GM03348 (cell line): ENCODE measurements around the gene NEDD8.
"Not testable (repeated sequence)": the region's sequence is repeated elsewhere in the genome, so short reads cannot be mapped to it uniquely, and the experiment has no call there.

Experiments used
- DNase-seq: peaks from one replicate; pipeline ENCODE4 v3.0.0; 2012; ENCODE audit warnings: low spot score

The NEDD8 gene

DNA sequence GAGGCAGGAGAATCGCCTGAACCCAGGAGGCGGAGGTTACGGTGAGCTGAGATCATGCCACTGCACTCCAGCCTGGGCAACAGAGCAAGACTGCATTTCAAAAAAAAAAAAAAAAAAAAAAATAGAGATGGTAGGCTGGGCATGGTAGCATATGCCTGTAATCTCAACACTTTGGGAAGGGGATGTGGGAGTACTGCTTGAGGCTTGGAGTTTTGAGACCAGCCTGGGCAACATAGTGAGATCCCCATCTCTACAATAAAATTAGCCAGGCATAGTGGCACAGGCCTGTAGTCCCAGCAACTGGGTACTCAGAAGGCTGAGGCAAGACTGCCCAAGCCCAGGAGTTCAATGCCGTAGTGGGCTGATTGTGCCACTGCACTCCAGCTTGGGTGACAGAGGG is 9.2 kb downstream of the NEDD8 start:
- DNase-seq, result not testable (repeated sequence)

GRCh38 chr14:24219521-24219920 is 12.6 kb downstream of the NEDD8 start:
- DNase-seq, result no peak

DNA sequence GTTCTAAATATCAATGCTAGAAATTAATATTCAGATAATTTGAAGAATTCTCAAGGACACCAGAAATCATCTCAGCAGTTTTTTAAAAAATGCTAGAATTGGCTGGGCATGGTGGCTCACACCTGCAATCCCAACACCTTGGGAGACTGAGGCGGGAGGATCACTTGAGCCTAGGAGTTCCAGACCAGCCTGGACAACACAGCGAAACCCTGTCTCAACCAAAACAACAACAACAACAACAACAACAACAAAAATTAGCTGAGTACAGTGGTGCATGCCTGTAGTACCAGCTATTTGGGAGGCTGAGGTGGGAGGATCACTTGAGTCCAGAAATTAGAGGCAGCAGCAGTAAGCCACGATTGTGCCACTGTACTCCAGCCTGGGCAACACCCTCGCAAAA is 13.1 kb downstream of the NEDD8 start:
- DNase-seq, result no peak

- DNase-seq, result not testable (repeated sequence)
Measured at GRCh38 chr14:24216876-24217275, 15.3 kb downstream of the NEDD8 start.

DNA sequence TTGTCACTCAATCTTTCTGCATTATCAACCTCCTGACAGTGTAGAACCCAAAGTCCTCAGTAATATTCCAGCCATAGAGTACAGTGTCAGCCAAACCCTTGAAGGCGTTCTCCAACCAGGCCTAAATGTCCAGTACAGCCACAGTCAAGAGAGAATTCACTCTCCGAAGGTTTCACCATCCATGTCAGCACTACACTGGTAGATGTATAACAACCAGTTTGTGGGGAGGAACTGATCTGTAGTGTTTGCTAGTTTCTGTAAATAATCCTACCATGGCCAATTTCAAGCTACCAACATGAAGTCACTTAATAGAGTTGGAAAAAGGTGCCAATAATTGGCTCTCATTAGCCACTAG is 15.8 kb downstream of the NEDD8 start:
- DNase-seq, result no peak

DNA sequence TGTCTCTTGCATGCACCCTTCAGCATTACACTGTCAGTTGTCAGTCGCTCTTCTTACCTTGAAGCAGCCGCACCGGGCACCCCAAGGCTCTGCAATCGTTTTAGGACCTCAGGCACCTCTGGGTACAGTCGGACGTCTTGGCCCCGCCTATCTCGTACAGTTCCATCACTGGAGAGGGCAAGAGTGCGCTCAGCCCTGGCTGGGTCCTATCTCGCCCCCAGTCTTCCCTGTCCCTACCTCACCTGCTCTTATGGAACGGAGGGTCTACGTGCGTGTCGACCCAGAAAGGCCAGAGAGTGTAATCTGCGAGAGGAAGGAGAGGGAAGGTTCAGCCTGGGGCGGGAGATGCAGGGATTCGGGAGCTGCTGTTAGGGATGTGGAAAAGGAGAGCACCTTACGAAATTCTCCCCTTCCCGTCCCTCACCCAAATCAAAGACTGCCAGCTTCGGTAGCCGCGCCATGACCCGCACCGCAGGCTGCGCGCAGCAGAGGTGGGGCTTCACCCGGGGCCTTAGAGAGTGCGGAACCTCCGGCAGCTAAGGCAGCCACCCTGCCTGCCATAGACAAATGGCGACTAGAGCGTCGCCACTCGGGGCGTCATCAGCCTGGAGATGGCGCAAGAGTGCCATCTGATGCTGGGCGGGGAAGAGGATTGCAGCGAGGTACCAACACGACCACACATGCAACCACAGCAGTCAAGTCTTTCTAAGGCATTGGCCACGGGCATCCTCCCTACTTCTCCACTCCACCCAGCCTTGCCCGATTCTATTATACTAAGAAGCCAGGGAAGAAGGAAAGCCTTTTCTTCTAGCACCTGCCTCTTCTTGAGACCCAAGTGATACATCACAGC is 16.4 kb downstream of the NEDD8 start, which contains the start of gene MDP1:
TSS of gene MDP1 (minus strand) at position 572 of the 850 bp plus-strand sequence. CDS start at position 461, 111 bp downstream.
- peak; percentile 91 for DNase-seq

DNA sequence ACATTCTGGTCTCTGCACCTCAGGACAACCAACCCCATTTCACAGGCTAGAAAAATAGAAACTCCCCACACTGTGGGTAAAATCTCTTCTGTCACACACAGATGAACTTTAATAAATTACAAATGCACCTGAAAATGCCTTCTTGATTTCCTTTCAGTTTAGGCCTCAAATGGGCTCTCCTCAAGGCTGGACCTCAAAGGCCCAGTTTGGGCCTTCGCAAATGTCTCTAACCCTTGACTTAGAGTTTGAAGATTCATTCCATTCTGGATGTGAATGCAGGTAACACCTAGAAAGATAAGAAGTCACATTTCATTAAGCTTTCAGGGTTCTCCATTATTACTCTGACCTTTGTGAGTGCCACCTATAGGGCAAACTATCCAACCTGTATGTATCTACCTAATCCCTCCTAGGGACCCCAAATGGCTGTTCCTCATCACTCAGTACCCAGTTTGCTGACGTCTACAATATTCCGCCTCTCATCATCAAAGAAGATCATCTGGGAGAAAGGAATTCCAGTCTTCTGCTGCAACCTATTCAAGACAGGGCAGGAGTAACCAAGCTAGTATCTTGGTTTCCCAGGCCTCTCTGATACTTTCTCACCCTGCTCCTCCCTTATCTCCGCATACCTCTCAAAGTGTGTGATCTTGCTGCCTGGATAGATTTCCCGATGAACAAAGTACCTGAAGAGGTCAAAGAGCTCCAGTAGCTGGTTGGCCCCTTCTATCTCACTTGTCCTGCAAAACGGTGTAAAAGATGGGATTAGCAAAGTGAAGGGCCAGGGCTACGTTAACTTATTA is 18.1 kb downstream of the NEDD8 start:
- DNase-seq, result no peak

- peak; percentile 97 for DNase-seq
Measured at GRCh38 chr14:24212924-24213865, 19.0 kb downstream of the NEDD8 start, which contains the start of gene CHMP4A. TSS of gene CHMP4A (minus strand) at chr14:24213488. CDS start at chr14:24213439, 49 bp downstream.

- no peak for DNase-seq
Measured at GRCh38 chr14:24211311-24211710, 20.9 kb downstream of the NEDD8 start.

DNA sequence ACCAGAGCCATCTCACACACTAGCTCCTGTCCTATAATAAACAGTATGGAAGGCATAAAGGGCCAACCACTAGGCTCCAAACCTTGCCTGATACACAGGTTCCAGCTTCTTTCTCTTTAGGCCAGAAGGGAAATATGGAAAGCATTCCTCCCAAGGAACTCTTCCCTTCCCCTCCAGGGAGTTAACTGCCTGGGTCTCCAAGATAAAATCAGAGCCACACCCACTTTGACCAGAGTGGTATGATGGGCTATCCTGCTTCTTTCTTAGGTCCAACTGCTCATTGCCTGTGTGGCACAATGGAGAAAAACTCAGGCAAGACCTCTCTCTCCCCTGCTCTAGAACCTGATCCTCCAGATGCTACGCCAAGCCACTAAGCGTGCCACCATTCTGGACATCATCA is 24.5 kb downstream of the NEDD8 start:
- no peak for DNase-seq

DNA sequence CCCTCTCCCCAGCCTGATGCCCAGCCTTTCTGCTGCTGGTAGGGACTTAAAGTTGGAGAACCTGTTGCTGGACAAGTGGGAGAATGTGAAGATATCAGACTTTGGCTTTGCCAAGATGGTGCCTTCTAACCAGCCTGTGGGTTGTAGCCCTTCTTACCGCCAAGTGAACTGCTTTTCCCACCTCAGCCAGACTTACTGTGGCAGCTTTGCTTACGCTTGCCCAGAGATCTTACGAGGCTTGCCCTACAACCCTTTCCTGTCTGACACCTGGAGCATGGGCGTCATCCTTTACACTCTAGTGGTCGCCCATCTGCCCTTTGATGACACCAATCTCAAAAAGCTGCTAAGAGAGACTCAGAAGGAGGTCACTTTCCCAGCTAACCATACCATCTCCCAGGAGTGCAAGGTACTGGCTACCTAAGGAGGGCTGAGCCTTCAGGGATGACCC is 25.0 kb downstream of the NEDD8 start:
- DNase-seq, result no peak

DNA sequence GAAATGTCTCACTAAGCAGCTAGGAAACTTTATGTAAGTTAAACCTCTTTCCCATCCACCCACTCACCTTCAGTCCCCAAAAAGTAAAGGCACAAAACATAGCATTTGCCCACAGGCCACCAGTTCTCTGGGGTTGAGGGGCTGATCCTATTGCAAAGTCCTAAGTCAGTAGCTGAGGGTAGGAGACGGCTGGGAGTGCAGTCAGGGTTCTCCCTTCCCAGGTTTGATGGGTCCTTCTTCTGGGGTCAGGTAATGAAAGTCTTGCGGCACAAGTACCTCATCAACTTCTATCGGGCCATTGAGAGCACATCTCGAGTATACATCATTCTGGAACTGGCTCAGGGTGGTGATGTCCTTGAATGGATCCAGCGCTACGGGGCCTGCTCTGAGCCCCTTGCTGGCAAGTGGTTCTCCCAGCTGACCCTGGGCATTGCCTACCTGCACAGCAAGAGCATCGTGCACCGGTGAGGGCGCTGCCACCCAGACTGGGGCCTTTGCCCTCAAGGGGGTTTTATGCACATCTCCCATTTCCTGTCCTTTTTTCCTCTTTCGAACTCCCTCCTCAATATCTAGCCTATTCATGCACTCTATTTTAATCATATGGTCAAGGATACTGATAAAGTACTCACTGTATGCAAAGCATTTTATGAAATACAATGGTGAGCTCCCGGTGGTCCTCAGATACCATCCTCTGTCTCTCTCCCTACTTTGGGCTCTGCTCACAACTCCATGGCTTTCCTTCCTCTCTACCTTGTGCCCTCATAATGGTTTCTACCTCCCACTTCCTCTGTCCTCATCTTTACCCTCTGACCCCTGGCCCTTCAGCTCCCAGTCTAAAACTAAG is 25.7 kb downstream of the NEDD8 start:
- no peak for DNase-seq

- no peak for DNase-seq
Measured at GRCh38 chr14:24204163-24205146, 27.7 kb downstream of the NEDD8 start.

- not testable (repeated sequence) for DNase-seq
Measured at GRCh38 chr14:24203249-24203886, 28.8 kb downstream of the NEDD8 start.

GRCh38 chr14:24202538-24202937 is 29.6 kb downstream of the NEDD8 start:
- DNase-seq, result not testable (repeated sequence)

DNA sequence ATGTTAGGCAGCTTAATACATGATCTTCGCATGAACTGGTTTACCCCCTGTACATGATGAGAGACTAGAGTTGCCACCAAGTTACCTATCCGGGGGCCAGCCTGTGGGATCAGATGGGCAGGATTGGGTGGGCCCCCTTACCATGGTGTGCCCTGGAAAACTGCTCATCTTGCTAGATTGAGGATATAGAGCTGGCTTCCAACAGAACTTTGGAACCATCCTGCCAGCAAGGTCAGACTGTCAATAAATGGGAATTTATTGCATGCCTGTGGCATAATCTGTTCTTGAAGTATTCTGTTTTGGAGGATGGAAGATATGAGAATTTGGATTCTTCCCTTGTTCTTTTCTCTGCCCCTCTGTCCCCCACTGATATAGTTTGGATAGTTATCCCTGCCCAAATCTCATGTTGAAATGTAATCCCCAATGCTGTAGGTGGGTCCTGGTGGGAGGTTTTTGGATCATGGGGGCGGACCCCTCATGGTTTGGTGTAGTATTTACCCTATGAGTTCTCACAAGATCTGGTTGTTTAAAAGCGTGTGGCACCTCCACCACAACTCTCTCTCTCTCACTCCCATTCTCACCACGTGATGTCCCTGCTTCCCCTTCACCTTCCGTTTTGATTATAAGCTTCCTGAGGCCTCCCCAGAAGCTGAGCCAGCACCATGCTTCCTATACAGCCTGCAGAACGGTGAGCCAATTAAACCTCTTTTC is 33.2 kb downstream of the NEDD8 start:
- no peak for DNase-seq

DNA sequence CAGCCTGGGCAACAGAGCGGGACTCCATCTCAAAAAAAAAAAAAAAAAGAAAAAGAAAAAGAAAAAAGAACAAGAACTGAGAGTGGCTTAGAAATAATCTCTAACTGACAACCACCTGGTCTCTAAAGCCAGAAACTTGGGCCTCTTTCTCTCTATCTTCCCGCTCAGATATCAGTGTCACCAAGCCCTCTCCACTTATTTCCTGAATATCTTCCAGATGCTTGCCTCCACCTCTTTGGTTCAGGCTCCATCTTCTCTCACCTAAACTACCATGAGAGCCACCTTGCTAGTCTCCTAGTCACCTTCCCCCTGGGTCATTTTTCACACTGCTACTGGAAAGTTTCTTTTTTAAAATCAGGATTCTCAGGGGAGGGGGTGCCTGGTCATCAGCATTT is 35.1 kb downstream of the NEDD8 start:
- no peak for DNase-seq
